ENCODE measurements around the gene ACSS2. TPM values are rescaled to one million over a fixed set of nuclear protein-coding genes. Genes with fewer than 3 reads are reported as not detected.

Gene ACSS2
- total and polyA plus RNA-seq, 2 of the 8 experiments (the other 6 are each of a cell fraction or from before 2014, with no cell fraction given): 17.7 to 24.2 TPM

DNA sequence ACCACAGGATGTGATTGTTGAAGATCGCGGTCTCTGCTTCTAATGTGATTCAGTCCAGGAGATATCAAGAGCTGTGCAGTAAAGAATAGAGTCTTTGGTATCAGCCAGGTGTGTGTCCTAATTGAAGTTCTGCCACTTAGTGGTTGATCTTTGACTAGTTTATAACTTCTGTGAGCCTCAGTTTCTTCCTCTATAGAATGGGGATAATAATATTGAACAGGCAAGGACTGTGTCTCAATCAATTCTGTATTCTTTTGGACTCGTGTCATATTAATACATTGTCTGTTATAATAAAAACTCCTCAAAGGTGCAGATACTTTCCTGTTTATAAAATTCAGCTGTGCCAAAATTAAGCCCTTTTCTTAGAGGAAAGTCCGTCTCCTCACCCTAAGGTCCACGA, 27.8 kb upstream of the ACSS2 start (continued):
- TF ChIP-seq, protein P1, sequence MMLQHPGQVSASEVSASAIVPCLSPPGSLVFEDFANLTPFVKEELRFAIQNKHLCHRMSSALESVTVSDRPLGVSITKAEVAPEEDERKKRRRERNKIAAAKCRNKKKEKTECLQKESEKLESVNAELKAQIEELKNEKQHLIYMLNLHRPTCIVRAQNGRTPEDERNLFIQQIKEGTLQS (IDR thresholded peaks at IDR 0.05; ENCODE audit: insufficient read depth, low read depth, low read length): no peak
